ENCODE data around the gene MED12L.

Gene MED12L

DNA sequence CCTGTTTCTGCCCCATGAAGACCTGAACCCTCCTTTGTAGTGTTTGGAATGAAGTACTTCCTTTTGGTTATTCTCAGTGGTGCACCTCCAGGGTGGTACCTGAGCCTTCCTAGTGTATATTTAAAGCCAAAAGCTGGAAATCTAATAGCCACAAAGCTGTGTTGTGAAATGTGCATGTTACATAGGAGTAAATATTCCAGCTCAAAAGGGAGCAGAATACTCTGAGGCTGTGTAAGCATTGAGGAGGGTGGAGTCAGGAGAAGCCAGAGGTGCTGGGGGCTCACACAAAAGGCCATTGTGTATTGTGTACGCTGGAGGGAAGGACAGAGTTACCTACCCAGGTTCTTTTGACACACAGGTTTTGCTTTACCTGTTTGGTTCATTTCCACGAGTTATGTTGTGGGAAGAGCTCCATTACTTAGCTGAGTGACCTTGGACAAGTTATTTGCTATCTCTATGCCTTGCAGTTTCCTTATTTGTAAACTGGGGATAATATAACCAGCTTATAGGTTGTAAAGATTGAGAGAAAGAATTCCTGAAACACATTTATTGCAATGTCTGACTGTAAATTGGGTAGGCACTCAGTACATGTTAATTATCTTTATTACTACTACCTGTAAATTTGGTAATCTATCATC lies 92.9 kb downstream of the MED12L start:
- no peak for DNase-seq (ENCODE audit: low read depth, low spot score)

DNA sequence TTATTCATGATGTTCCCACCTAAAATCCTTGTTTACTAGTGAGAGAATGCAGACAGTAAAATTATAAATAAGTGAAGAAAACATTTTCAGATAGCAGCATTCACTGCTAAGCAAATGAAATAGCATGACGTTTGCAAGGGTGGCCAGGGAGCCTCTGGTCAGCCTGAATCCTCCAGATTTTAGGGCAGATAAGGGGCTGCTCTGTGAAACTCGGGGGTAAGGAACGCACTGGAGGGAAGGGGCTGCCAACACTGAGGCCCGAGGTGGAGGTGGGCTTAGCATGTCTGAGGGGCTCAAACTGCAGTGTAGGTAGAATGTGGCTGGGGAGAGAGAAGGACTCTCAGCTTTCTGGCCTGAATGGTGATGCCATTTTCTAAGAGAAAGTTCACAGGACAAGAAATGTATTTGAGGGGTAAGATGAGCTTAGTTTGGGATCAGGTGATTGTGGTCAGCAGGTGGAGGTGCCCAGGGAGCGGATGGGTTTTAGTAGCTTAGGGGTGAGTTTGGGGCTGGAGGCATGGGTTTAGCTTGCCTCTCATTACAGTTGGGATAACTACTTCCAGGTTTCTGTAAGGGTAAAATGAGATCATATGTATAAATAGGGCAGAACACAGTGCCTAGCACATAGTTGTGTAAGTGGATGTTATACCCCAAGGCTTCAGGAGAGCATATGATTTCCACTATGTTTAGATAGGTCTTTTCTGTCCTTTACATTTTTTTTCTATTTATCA lies 97.0 kb downstream of the MED12L start:
- no peak for DNase-seq (ENCODE audit: low read depth, low spot score)

DNA sequence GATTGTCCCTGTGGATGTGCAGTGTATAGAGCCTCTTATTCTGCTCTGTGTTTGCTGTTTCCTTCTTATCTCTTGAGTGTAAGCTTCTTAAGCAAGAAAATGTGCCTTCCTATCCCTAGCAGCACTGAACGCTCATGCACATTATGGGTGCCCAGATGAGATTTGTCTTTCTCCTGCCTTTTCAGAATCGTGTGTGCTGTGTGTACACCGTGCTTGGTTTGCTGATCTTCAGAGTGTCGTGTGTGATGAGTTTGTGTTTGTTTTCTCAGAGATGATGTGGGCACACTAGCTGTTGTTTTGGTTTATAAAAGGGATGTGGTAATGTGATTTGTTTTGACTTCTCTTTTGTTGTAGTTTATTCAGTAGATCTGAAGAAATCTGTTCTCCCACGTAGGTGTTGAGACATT lies 97.8 kb downstream of the MED12L start:
- DNase-seq (ENCODE audit: low read depth, low spot score) = no peak

DNA sequence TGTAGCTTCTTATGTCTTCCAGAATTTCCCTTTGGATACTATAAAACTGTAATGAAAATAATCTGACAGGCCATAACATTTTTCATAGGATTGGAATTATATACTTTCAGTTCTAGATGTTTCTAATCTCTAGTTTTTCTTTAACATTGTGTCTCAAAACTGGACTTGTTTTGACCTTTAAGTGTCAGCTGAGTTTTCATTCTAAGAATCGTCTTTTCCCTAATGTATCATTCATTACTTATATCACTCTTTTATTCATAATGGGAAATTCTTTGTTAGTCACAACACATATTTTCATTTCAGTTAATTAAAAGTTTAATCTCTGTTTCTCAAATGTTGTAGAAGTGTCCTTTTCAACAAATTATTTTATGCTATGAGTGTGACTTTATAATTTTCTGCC lies 105.6 kb downstream of the MED12L start:
- DNase-seq (ENCODE audit: low read depth, low spot score) = no peak

DNA sequence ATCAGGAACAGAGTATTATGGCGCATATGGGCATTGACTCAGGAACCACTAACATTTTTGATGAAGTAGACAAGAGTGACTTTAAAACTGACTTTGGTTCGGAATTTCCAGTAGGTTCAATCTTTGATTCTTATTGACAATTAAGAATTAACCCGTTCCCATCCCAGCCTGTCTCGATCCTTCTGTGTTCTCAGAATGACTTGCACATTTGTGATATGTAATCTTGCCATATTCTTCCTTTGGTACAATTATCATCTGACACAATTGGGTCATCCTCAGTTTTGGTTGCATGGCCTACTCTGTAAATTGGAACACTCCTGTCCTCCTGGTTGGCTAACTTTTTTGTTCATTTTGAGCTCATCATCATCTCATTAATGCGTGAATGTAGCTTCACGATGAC lies 107.1 kb downstream of the MED12L start:
- no peak for DNase-seq (ENCODE audit: low read depth, low spot score)

DNA sequence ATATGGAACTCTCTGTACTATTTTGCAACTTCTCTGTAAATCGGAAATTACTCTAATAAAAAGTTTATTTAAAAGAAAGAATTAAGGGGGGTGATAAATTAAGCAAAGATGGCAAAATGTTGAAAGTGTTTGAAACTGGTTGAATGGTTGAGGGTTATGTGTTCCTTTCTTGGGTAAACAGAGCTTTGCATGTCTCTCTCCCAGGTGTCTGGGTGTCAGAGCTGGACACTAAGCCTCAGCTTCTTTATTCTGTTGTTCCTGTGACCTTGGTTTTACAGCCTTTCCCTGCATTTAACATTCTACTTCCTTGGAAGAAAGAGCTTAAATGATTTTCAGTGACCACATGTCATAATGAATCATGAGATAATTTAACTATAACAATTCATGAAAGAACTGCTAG lies 110.4 kb downstream of the MED12L start:
- no peak for DNase-seq (ENCODE audit: low read depth, low spot score)

DNA sequence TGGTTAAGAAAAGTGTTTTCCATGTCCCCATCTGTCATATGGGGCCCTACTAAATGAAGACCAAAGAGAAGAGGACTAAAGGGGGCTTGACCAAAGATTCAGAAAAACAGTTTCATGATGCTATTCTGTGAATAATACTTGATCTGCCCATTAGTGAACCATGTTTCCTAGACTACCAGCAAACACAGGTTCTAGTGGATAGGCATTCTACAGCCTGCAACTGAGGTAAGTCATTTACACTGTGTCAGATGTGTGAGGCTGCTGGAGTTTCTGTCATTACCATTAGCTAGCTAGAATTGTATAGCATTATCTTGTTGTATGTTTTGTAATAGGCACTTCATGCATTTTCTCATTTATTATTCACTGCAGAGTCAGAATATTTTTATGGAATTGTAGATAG lies 111.0 kb downstream of the MED12L start:
- no peak for DNase-seq (ENCODE audit: low read depth, low spot score)

DNA sequence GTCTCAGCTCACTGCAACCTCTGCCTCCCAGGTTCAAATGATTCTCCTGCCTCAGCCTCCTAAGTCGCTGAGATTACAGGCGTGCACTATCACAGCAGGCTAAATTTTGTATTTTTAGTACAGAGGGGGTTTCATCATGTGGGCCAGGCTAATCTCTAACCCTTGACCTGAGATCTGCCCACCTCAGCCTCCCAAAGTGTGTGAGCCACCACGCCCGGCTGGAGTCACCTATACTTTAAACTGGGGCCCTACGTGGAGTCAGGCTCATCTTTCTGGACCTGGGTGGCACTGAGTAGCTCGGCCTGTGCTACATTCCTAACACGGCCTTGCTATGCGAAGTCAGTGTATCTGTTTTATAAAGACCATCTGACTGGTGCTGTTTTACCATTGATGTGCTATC lies 111.8 kb downstream of the MED12L start:
- no peak for DNase-seq (ENCODE audit: low read depth, low spot score)

DNA sequence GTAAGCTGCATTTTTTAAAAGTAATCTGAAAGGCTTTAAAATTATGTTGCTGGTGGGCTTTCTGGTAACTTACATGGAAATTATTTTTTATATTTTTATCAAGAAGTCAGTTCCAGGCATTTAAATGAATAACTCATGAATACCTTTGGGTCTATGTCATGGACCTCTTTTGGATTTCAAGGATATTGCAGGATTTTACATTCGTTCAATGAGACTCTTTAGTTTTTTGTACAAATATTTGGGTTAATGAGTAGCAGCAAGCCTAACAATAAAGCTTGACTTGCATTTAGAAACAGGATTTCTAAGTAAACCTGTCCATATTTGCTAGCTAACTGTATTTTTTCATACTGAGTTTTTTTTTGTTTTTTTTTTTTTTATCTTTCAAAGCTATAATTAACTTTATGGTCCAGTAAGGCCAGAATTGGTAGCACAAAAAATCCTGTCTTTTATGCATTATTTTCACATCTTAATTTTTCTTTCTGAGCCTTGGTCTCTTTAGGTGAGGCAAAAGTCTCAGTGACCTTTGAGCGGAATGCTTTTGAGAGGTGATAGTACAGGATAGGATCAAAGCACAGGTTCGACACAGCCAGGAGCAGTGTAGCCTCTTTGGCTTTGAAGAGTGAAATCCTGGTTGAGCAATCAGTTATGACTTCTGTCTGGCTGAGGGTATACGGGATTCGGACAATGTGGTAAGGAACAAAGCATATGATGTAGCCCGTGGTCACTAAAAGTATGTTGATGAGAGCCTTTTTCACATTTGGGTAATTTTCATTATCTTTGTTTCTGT lies 112.7 kb downstream of the MED12L start:
- no peak for DNase-seq (ENCODE audit: low read depth, low spot score)

DNA sequence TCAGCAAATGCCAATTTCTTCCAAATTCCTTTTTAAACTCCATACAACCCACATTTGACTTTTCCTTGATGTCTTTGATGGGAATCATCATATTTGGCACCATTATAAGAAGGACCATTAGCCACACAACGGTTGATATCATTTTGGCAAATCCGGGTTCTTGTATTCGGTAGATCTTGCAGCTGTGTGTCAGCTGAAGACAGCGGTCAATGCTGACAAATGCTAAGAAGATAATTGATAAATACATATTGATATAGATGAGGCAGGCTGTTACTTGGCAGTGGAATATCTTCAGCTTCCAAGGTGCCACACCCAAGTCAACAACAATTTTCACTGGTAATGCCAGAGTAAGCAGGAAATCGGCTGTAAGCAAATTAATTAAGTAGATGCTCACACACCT lies 113.4 kb downstream of the MED12L start:
- no peak for DNase-seq (ENCODE audit: low read depth, low spot score)

DNA sequence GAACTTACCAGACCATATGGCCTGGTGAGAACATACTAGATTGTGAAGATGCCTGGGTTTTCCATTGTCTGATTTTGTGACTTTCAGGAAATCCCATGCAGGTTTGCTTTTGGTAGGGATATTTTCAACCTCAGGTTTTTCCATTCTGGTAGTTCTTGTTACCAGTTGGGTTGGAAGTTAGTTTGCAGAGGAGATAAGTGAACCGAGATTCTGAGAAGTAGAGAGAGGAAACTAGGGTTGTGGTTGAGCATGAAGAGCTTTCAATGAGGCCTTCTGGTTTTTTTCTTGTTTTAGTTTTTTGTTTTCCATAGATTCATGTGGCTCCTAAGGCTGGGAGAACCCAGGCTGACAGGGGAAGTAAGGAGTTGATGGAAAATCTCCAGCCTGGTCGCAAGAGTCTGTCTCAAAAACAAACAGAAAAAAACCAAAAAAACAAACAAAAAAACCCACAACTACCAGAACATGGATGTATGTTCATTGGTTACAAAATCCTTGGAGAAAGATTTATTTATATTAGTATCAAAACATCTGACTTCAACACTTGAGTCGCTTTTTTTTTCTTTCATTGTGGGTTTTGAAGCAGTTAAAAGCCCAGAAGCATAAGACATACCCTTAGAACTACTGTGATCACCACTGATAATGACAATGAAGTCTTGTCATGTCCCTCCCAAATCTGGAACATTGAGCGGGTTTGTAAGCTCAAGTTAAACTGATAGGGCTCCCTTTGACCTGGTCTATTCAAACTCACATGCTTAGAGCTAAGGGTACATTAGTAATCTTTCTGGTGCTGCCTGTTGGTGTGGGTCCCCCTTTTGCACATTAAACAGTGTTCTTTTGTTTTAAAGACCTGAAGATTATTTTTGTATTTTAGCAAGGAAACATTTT lies 114.3 kb downstream of the MED12L start:
- DNase-seq (ENCODE audit: low read depth, low spot score) = no peak

DNA sequence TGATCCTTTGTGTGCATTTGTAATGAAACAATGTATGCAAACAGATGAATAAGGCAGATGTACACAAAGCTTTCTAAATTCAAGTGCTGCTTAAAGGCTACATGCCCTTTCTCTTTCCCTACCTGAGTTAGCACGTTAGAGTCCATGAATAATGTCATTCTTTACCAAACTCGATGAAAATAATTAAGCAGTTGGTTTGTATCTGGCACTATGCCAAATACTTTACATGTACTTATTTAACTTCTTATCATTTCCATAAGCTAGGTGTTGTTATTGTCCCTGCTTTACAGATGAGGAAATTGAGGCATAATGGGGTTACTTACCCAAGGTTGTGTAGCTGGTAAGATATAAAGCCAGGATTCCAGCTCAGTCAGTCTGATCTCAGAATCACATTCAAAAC lies 115.1 kb downstream of the MED12L start:
- no peak for DNase-seq (ENCODE audit: low read depth, low spot score)

DNA sequence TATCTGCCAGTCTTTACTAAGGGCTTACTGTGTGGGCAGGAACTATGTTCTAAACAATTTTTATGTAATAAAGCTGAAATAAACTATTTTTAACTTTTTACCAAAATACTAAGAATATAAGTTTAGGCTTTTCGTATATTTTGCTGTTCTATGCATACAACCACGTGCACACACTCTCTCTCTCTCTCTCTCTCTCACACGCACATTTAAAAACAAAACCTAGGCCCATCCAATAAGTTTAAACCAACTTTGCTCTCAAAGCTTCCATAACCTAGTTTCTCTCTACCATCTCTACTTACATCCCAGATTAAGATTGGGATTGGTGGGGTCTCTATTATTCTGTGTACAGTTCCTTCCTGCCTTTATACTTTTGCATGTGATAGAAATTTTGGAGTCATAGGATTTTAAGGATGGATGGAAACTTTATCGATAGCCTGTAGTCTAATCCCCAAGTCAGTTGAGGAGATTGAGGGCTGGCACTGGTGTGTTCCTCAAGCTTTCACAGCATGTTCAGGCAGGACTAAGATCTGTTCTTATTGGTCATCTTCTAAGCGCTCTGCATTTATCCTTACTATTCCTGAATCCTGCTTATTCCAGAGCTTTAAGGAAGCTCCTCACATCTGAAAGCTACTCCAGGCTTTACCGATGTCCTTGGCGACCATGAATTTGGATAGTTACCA lies 115.7 kb downstream of the MED12L start:
- no peak for DNase-seq (ENCODE audit: low read depth, low spot score)

DNA sequence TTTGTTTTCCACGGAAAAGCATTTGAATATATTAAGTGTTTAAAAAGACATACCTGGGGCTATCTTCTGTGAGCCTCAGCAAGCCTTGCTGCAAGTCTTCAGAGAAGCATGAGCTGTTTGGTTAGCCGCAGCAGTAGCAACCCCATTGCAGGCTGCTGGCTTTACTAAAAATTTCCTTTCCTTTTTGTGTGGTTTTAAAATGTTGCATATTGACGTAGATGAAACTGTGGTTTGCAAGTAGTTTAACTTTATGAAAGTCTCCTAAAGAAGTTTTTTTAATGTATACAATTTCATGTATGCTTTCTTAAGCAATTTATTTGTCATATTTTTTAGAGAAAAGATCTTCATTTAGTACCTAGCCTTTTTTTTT lies 117.6 kb downstream of the MED12L start, which contains the start of gene GPR171:
GPR171 (minus strand) TSS at position 166 of the 370 bp plus-strand sequence. CDS start 3,830 bp downstream, outside the sequence.
- no peak for DNase-seq (ENCODE audit: low read depth, low spot score)

DNA sequence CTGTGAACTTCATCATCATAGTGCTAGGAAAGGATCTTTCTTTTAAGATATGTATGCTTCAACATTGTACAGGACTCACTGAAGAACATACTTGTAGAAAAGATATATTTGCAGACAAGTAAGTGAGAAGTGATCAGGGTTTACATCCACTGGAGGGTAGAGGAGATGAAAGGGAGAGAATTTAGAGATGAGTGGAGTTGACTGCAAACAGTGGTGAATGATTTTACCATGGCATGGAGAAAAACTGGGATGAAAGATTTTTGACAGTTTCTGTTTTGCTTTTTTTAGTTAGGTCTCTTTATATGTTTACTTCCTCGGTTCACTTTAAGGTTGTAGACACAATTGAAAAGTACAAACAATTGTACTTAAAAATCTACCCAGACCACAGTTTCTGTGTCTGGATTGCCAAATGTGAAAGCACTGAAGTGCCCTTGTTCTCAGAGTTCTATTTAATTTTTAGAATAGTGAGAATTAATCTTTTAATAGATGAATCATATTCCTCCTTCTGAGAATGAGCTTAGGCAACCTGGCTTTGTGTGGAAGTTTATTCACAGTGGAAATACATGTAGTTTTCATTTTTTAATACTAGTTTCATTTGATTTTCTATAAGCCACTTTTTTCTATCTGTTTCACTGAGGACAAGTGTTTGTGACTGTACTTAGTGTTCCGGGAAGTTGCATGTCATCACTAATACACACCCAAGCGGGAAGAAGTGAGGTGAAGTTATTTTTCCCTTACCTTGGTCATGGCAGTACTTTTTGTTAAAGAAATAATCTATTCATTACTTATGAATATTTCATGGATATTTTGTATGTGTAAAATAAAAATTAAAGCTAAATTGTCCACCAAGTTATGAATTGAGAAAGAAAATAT lies 119.3 kb downstream of the MED12L start:
- DNase-seq (ENCODE audit: low read depth, low spot score) = no peak

DNA sequence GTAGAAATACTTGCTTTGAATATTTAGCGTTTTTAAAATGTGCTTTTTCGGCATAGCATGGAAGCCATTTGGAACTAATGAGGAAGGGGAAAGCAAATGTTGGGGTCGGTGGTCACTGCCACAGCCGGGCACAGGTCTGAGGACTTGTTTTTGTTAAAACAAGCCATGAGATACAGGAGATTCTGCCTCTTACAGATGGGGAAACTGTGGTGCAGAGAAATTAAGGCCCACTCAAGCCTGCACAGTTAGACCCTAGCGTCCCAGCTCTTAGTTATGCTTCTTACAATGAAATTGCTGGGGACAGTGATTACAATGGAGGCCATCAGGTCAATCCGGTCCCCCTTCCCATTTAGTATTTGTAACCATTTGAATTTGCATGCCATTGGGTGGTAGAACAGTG lies 120.0 kb downstream of the MED12L start:
- DNase-seq (ENCODE audit: low read depth, low spot score) = no peak

DNA sequence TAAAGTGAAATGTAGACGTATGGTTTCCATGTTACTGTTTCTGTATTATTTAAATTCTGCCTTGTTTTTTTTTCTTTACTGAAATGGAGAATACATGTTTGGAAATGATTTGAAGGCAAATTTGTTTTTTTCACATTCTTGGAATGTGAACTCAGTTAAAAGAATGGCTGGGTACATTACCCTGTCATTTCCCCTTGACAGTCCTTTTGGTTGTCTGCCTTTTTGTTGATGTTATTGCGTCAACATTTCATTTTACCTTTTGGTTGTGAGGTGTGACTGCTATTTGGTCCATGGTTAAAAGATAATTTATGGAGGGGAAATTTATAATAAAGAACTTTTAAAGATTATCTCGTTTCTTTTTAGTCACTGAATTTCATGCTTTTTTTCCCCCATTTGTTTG lies 120.7 kb downstream of the MED12L start:
- DNase-seq (ENCODE audit: low read depth, low spot score) = no peak

DNA sequence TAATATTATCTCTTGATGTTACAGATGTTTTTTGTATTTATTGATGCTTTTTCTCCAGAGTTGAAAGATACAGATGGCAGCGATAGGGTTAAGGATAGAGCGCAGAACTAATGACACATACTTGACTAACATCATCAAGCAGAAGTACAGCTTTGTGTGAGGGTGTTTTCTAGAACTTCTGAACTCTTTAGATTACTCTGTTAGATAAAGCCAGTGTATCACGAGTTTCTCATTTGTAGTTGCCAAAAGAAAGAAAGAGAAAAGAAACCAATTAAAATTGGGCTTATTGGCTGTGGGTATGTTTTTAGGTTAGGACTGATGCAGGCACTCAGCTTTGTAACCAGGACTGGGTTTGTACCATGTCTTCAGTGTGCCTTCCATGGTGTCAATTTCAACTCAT lies 124.2 kb downstream of the MED12L start:
- no peak for DNase-seq (ENCODE audit: low read depth, low spot score)

DNA sequence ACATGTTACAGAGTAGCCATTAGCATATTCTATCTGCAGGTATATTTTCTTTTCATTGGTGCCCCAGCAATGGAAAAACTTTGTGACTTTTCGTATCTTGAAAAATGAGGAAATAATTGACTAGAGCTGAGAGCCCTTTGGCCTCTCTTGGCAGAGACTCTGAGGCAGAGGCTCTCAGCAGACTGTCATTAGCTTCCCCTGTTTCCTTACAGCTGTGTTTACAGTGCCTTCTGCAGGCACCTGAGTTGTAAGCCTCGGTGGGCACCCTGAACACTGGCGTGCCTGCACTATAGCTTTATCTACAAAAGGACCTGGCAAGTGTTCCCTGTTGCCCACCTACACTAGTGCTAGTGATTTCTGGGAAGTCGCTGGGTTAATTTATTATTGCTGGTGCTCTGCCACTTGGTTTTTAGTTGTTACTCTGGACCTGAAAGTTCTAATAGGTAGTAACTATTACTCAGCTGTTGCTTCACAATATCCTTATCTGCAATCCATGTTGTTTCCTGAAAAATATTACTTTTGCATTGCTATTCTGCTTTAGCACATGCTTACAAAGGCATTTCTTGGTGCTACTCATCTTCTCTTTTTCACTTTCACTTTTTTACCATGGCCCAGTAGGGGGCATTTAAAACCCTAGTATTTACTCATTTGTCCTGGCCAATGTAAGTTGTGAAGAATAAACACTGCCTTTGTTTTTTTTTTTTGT lies 125.4 kb downstream of the MED12L start:
- no peak for DNase-seq (ENCODE audit: low read depth, low spot score)

DNA sequence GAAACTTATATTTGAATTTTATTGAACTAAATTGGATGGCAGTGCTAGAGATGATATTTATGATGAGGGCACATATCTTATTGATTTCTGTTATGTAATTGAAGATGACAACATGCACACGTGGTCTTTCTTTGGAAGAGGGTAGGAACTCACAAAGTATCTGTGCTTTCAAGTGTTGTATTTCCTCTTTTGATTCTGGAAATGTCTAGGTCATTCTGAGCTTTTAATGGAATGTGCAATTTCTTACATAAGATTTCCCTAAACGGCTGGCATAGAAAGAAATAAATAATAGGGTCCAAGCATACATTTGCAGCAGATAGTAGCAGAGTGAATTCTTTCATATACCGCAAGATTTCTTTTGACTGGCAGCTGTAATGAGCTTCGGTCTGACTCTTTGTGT lies 127.7 kb downstream of the MED12L start:
- DNase-seq (ENCODE audit: low read depth, low spot score) = no peak
